Loucy (cell line): ENCODE measurements around the gene SLC22A3.
"Not testable (repeated sequence)": the region's sequence is repeated elsewhere in the genome, so short reads cannot be mapped to it uniquely, and the experiment has no call there.

Source experiments
- EZH2phosphoT487 ChIP-seq: fragments of 200-600 bp; IDR thresholded peaks from 2 replicates; pipeline ENCODE4 v1.6.1; 2018; ENCODE audit warnings: antibody characterized with exemption, mild to moderate bottlenecking, moderate library complexity, borderline replicate concordance
- TF ChIP-seq, protein P1 (sequence below): fragments of 200-600 bp; sonication (generic); conservative IDR thresholded peaks from 2 replicates; pipeline ENCODE4 v1.5.1; 2014; ENCODE audit warnings: mild to moderate bottlenecking, antibody characterized with exemption, low read length

DNA sequence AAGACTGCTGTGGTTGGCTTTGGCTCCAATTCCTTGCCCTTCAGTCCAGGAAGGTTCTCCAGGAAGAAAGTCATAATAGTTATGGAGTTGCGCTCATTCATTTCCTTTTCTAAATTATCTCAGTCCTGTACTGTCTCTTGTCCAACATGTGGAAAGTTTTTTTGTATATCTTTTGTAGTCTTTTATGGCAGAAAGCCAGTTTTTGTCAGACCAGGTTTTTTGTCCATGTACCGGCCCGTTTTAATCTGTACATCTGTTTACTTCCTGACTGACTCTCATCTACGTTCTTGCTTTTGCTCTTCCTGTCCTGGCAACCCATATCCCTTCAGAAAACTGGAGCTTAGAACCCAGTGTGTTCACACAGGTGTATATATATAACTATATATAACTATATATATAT is 127.9 kb downstream of the SLC22A3 start:
- TF ChIP-seq, protein P1, sequence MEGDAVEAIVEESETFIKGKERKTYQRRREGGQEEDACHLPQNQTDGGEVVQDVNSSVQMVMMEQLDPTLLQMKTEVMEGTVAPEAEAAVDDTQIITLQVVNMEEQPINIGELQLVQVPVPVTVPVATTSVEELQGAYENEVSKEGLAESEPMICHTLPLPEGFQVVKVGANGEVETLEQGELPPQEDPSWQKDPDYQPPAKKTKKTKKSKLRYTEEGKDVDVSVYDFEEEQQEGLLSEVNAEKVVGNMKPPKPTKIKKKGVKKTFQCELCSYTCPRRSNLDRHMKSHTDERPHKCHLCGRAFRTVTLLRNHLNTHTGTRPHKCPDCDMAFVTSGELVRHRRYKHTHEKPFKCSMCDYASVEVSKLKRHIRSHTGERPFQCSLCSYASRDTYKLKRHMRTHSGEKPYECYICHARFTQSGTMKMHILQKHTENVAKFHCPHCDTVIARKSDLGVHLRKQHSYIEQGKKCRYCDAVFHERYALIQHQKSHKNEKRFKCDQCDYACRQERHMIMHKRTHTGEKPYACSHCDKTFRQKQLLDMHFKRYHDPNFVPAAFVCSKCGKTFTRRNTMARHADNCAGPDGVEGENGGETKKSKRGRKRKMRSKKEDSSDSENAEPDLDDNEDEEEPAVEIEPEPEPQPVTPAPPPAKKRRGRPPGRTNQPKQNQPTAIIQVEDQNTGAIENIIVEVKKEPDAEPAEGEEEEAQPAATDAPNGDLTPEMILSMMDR: not testable (repeated sequence)
- not testable (repeated sequence) for TF ChIP-seq EZH2phosphoT487
